ELF-1 (cell line): ENCODE results near the gene FGF16.
"Not testable (repeated sequence)": the region's sequence is repeated elsewhere in the genome, so short reads cannot be mapped to it uniquely, and the experiment has no call there.

Experiments
- DNase-seq: peaks from one replicate; pipeline ENCODE4 v3.0.0-alpha.2; 2016; ENCODE audit warnings: low read depth, low spot score

The FGF16 gene

DNA sequence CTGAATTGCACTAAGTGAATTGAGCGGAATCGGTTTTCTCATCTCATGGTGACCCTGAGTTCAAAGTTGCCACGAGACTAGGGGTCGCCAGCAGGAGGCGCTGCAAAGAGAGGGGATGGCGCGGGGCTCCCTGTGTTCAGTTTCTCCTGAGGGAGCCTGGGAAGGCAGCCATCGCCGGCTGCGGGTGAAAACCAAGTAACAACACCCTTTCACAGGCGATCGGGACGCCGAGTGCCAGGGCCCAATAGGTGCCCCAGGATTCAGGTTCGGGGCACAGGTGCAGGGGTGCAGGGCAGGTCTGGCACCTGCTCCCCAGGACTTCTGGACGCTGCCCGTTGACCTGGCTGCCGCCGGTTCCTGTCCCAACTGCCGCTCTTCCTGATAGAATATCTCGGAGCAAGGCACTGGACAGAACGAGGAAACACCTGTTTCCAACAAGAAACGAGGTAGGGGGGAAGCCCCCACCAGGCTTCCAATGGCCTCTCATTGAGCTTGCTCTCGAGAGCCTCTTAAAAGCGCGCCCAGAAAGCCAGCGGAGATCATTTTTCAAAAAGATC lies 1.1 kb upstream of the FGF16 start:
- DNase-seq: peak; percentile 76

DNA sequence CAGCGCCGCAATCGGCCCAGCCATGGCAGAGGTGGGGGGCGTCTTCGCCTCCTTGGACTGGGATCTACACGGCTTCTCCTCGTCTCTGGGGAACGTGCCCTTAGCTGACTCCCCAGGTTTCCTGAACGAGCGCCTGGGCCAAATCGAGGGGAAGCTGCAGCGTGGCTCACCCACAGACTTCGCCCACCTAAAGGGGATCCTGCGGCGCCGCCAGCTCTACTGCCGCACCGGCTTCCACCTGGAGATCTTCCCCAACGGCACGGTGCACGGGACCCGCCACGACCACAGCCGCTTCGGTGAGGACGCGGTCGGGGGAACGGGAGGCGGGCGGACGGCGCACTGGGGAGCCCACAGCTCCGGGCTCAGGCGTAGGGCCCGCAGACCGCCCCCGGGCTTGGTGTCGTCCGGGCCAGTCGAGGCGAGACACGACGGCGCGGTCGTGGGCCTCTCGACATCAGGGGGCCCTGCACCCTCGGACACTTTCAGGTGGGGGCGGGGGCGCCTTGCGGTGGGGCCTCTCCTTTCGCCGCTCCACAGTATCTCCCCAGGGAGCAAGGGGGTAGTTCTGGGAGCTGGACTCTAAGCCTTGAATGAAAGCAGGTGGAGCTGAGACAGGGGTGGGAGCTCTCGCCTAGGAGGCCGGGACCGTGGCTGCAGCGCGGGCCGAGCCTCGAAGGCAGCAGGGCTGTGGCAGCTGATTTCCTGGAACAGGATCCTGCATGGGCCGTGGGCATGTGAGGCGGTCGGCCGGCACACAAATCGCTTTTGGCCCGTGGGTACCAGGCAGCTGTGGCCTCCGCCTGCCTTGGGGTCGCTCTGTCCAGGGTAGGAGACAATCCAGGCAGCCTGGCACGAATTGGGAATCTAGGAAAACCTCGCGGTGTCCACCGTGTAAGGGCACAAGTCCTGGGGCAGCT lies 722 bp downstream of the FGF16 start:
- peak; percentile 27 for DNase-seq

DNA sequence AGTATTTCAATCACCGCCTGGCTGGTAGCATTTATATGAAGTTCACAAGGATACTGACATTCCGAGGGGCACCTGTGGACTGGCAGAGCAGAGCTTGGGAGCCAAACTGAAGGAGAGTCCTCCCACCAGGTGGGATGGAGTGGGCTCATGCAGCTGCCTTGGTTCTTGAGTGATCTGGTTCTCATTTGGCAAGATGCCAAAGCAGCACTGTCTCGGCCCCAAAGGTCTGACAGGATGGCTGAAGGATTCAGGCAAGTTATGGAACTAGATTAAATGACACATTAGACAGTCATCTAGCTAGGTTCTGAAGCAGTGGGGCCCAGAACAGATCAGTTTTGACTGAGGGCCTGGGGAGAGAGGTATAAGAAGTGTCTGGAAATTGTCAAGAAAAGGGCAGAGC lies 3.2 kb downstream of the FGF16 start:
- DNase-seq: no peak

DNA sequence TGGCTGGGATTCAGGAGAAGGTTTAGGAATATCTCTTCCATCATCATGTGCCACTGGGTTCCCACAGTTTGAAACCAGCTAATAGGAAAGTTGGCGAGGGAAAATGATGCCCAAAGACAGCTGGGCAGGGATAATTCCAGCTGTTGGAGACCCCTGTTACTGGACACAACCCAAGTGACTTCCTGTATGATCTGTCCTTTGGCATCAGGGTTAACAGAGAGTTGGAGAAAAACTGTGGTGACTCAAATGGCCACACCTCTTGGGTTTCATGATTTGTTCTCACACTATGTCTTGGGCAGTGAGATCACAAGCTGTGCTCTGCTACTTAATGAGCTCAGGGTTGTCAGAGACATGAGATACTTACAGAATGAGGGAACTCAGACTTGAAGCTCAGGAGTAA lies 3.8 kb downstream of the FGF16 start:
- DNase-seq: no peak

DNA sequence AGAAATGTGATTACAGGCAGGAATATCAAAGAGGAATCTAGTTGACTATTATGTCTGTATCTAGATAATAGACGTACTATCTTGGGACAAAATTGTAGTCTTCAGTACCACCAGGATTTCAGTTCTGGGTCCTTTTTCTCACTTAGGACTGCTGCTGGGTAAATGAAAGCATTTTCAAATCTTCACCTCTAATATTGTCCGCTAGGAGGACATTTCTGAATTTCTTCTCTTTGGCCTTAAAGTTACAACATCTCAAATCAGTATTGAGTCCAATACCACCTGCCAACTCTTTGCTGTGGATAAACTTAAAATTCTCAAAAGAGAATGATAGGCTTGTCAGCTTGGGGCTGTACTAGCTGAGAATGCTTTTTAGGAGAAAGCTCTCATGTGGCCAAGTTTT lies 6.0 kb downstream of the FGF16 start:
- DNase-seq: no peak

DNA sequence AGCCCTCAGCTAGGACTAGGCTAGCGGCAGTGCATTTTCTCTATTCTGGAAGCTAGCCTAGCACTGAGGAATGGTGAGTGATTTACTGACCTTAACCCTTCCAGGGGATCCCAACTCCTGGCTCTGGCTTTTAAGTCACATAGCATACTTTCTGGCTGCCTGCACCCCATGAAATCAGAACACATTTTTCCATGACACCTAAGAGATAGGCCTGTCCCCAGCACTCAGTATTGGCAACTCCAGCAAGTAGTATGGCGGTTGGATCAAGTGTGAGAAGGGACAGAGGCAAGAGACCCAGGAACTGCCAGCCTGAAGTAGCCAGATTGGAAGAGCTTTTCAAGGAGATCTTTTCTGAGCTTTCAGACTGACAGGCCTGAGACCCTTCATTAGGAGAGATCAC lies 8.2 kb downstream of the FGF16 start:
- DNase-seq: no peak

DNA sequence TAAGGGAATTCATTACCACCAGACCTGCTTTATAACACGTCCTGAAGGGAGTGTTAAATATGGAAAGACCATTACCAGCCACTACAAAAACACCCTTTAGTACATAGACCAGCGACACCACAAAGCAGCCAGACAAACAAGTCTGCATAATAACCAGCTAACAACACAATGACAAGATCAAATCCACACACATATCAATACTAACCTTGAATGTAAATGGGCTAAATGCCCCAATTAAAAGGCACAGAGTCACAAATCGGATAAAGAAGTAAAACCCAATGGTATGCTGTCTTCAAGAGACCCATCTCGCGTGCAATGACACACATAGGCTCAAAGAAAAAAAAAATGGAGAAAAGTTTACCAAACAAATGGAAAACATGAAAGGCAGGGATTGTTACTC lies 36.9 kb downstream of the FGF16 start:
- DNase-seq: no peak

DNA sequence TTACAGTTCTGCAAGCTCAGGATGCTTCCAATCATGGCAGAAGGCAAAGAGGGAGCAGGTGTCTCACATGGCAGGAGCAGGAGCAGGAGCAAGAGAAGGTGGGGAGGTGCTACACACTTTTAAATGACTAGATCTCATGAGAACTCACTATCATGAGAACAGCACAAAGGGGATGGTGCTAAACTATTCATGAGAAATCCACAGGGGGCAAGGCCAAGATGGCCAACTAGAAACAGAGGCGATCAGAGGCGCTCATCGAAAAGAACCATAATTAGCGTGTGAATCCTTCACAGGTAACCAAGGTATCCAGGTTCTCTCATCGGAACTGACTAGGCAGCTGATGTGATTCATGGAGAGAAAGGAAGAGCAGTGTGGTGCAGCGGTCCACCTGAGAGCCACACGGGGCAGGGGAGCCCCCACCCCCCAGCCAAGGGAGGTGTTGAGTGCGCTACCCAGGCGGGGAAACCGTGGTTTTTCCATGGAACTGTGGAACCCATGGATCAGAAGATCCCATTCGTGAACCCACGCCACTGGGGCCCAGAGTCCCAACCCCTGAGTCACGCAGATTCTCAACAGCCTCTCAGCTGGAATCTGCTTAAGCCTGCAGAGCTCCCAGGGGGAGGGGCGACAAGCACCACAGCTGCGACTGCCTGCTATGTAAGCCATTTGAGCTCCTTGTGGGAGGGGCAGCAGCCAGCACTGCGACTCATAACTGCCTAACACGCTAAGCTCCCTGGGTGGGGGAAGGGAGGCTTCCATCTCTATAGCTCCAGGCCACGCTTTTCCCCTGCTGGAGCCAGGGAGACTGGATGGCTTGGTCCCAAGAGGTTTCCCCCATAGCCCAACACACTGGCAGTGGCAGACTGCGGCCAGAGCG lies 46.7 kb downstream of the FGF16 start:
- DNase-seq: peak; percentile 98

DNA sequence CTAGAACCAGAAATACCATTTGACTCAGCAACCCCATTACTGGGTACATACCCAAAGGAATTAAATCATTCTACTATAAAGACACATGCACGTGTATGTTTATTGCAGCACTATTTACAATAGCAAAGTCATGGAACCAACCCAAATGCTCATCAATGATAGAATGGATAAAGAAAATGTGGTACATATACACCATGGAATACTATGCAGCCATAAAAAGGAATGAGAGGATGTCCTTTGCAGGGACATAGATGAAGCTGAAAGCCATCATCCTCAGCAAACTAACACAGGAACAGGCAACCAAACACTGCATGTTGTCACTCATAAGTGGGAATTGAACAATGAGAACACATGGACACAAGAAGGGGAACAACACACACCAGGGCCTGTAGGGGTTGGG lies 53.0 kb downstream of the FGF16 start:
- not testable (repeated sequence) for DNase-seq

DNA sequence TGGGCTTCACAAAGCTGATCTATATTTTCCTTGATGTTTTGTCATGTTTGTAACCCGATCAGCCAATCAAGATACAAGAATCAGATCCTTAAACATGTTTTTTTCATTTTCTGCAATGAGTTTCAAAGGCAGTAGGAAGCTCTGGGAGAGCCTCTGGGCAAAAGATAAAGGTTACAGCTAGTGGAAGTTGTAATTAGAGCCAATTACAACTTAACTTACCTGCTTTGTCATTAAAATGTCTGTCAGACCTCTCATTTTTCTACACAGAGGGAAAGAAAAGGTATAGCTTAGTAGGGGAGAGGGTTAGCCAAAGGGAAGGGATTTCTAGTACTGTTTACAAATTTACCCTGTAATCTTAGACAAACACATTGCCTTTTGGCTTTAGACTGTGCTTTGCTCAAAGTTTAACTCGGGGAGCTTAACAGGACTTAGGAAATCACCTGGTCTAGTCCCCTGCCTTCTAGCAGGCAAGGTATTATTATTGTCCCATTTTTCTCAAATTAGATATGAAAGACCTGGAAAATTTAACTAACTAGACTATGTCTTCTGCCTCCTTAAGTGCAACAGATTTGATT lies 55.8 kb downstream of the FGF16 start:
- peak; percentile 41 for DNase-seq

DNA sequence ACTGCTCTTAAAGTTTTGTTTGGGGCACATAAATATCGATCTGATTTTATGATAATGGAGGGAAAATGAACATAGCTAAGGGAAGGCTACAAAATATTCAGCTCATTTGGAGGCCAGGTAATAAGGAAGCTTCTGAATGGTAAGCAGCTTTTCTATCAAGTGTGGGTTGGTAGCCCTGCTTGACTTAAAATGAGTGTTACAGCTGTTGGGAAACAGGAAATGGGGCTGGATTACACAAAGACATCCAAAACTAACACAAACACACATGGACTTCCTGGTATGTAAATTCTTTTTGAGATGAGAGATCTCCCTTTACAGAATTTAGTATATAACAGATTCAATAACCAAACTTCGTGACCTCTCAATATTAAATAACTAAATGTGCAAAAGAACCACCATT lies 58.0 kb downstream of the FGF16 start:
- DNase-seq: no peak
